Hepatocyte (in vitro differentiated cells): ENCODE data around the gene PRSS33. TPM values are rescaled to one million over a fixed set of nuclear protein-coding genes. Genes with fewer than 3 reads are reported as not detected.

Experiments
- DNase-seq: peaks from one replicate; pipeline ENCODE4 v3.0.0-alpha.2; 2016; ENCODE audit warnings: low spot score
- H2AFZ ChIP-seq: fragments of 200-600 bp; sonication (generic); 2 replicates; pipeline ENCODE4 v1.6.0; 2016; ENCODE audit warnings: antibody characterized with exemption, mild to moderate bottlenecking
- H3K27ac ChIP-seq: fragments of 200-600 bp; sonication (generic); 2 replicates; pipeline ENCODE4 v1.5.1; 2016; ENCODE audit warnings: mild to moderate bottlenecking
- H3K27me3 ChIP-seq: fragments of 200-600 bp; sonication (generic); 2 replicates; pipeline ENCODE4 v1.6.1; 2016
- H3K36me3 ChIP-seq: fragments of 200-600 bp; sonication (generic); replicated peaks from 2 replicates; pipeline ENCODE4 v1.5.1; 2016; ENCODE audit warnings: low read depth; ENCODE audit not compliant: insufficient read depth
- H3K4me1 ChIP-seq: fragments of 200-600 bp; sonication (generic); 2 replicates; pipeline ENCODE4 v1.5.1; 2016; ENCODE audit warnings: mild to moderate bottlenecking, moderate library complexity; ENCODE audit not compliant: insufficient read depth
- H3K4me2 ChIP-seq: fragments of 200-600 bp; sonication (generic); 2 replicates; pipeline ENCODE4 v1.6.0; 2016
- H3K4me3 ChIP-seq: fragments of 200-600 bp; sonication (generic); 2 replicates; pipeline ENCODE4 v1.5.1; 2016; ENCODE audit warnings: mild to moderate bottlenecking
- H3K79me2 ChIP-seq: fragments of 200-600 bp; sonication (generic); 2 replicates; pipeline ENCODE4 v1.6.0; 2017; ENCODE audit warnings: mild to moderate bottlenecking
- H3K9me2 ChIP-seq: fragments of 200-600 bp; sonication (generic); replicated peaks from 2 replicates; pipeline ENCODE4 v1.6.0; 2017; ENCODE audit warnings: mild to moderate bottlenecking; ENCODE audit not compliant: insufficient read depth
- H3K9me3 ChIP-seq: fragments of 200-600 bp; sonication (generic); 2 replicates; pipeline ENCODE4 v1.5.1; 2016; ENCODE audit warnings: low read depth, mild to moderate bottlenecking
- H4K20me1 ChIP-seq: fragments of 200-600 bp; sonication (generic); 2 replicates; pipeline ENCODE4 v1.6.0; 2016; ENCODE audit warnings: mild to moderate bottlenecking; ENCODE audit not compliant: insufficient read depth, poor library complexity, severe bottlenecking
- CTCF ChIP-seq: fragments of 200-600 bp; sonication (generic); IDR thresholded peaks from 2 replicates; pipeline ENCODE4 v1.5.1; 2016; ENCODE audit warnings: antibody characterized with exemption, mild to moderate bottlenecking; ENCODE audit not compliant: poor library complexity
- EZH2 ChIP-seq: fragments of 200-600 bp; sonication (generic); IDR thresholded peaks from 2 replicates; pipeline ENCODE4 v1.6.1; 2016; ENCODE audit warnings: antibody characterized with exemption, mild to moderate bottlenecking, borderline replicate concordance
- EZH2phosphoT487 ChIP-seq: fragments of 200-600 bp; sonication (generic); IDR thresholded peaks from one replicate; pipeline ENCODE4 v1.6.1; 2018; ENCODE audit warnings: antibody characterized with exemption, mild to moderate bottlenecking, low read depth, moderate library complexity; ENCODE audit not compliant: unreplicated experiment, severe bottlenecking
- WGBS: methylation state at CpG from one replicate; pipeline ENCODE4 v1.1.6; 2016; ENCODE audit warnings: low lambda C conversion rate; ENCODE audit errors: missing lambda C conversion rate; 5-methylcytosine and 5-hydroxymethylcytosine counted together
- polyA plus RNA-seq: library from polyadenylated mRNA; unstranded; fragments of >200 nt; fragmentation: Nextera tagmentation; extraction: Ambion mirVana; gene quantifications from 2 replicates; pipeline ENCODE4 v1.2.1, GENCODE V29; 2016
- total RNA-seq: library from RNA; depleted of rRNA; stranded (reverse); fragments of >200 nt; gene quantifications from 2 replicates; pipeline ENCODE4 v1.2.3, GENCODE V29; 2014

The PRSS33 gene
- total and polyA plus RNA-seq, 2 experiments from 2014 or later: not detected

GRCh38 chr16:2825906-2826305 is 38.5 kb upstream of the PRSS33 start:
- no peaks in the 10 kb centered on the region for H3K36me3 ChIP-seq
- no peak overlapping the region for H3K27ac ChIP-seq
- H2AFZ ChIP-seq: no peak overlapping the region
- no peaks in the 10 kb centered on the region for H3K9me2 ChIP-seq
- peaks cover 8% of the 10 kb centered on the region for H3K4me1 ChIP-seq
- 75% methylated on average over 11 of the region's 11 CpGs for WGBS
- no peak for DNase-seq
- TF ChIP-seq CTCF (no peak), EZH2phosphoT487 (no peak), EZH2 (no peak)
- no peaks in the 10 kb centered on the region for H3K79me2 ChIP-seq
- no peak overlapping the region for H3K4me2 ChIP-seq
- H3K4me3 ChIP-seq: no peak overlapping the region
- no peaks in the 10 kb centered on the region for H4K20me1 ChIP-seq
- no peaks in the 10 kb centered on the region for H3K27me3 ChIP-seq
- no peaks in the 10 kb centered on the region for H3K9me3 ChIP-seq

GRCh38 chr16:2825049-2825742 is 37.8 kb upstream of the PRSS33 start:
- H3K27me3 ChIP-seq: no peaks in the 10 kb centered on the region
- no peaks in the 10 kb centered on the region for H3K9me3 ChIP-seq
- H3K27ac ChIP-seq: no peak overlapping the region
- no peaks in the 10 kb centered on the region for H4K20me1 ChIP-seq
- no peaks in the 10 kb centered on the region for H3K36me3 ChIP-seq
- no peak for TF ChIP-seq EZH2
- TF ChIP-seq EZH2phosphoT487: no peak
- no peak for TF ChIP-seq CTCF
- no peak overlapping the region for H3K4me2 ChIP-seq
- no peaks in the 10 kb centered on the region for H3K79me2 ChIP-seq
- H3K4me3 ChIP-seq: no peak overlapping the region
- H2AFZ ChIP-seq: no peak overlapping the region
- peaks cover 6% of the 10 kb centered on the region for H3K4me1 ChIP-seq
- no peak for DNase-seq
- no peaks in the 10 kb centered on the region for H3K9me2 ChIP-seq
- 90% methylated on average over 26 of the region's 26 CpGs for WGBS

- TF ChIP-seq CTCF (no peak), EZH2 (no peak), EZH2phosphoT487 (no peak)
- 91% methylated on average over 10 of the region's 10 CpGs for WGBS
- H3K27ac ChIP-seq: no peak overlapping the region
Observed at GRCh38 chr16:2824626-2825025, 37.3 kb upstream of the PRSS33 start.

More at GRCh38 chr16:2824626-2825025, 37.3 kb upstream of the PRSS33 start:
- Histone ChIP-seq H3K79me2 (no peaks in the 10 kb centered on the region), H3K4me1 (peaks cover under 1% of the 10 kb centered on the region), H2AFZ (no peak overlapping the region), H4K20me1 (no peaks in the 10 kb centered on the region), H3K9me3 (no peaks in the 10 kb centered on the region), H3K4me3 (no peak overlapping the region), H3K36me3 (no peaks in the 10 kb centered on the region), H3K9me2 (no peaks in the 10 kb centered on the region), H3K4me2 (no peak overlapping the region), H3K27me3 (no peaks in the 10 kb centered on the region)
- no peak for DNase-seq
